AG09319 (cell line): ENCODE measurements around the gene ARNT2.

ENCODE experiments used
- DNase-seq: peaks from one replicate; pipeline ENCODE4 v3.0.0-alpha.2; 2010; ENCODE audit warnings: low read depth; ENCODE audit errors: extremely low read depth
- TF ChIP-seq, protein P1 (sequence below): IDR thresholded peaks from 2 replicates; pipeline ENCODE4 v1.5.1; 2011; ENCODE audit warnings: low read depth, mild to moderate bottlenecking, inconsistent platforms, low read length, moderate library complexity

ARNT2 gene

GRCh38 chr15:80396096-80396495 lies 8.1 kb upstream of the ARNT2 start:
- no peak for DNase-seq

GRCh38 chr15:80399508-80399907 lies 4.7 kb upstream of the ARNT2 start:
- no peak for DNase-seq
- TF ChIP-seq, protein P1, sequence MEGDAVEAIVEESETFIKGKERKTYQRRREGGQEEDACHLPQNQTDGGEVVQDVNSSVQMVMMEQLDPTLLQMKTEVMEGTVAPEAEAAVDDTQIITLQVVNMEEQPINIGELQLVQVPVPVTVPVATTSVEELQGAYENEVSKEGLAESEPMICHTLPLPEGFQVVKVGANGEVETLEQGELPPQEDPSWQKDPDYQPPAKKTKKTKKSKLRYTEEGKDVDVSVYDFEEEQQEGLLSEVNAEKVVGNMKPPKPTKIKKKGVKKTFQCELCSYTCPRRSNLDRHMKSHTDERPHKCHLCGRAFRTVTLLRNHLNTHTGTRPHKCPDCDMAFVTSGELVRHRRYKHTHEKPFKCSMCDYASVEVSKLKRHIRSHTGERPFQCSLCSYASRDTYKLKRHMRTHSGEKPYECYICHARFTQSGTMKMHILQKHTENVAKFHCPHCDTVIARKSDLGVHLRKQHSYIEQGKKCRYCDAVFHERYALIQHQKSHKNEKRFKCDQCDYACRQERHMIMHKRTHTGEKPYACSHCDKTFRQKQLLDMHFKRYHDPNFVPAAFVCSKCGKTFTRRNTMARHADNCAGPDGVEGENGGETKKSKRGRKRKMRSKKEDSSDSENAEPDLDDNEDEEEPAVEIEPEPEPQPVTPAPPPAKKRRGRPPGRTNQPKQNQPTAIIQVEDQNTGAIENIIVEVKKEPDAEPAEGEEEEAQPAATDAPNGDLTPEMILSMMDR = no peak

More at GRCh38 chr15:80396096-80396495, 8.1 kb upstream of the ARNT2 start:
- TF ChIP-seq, protein P1 = no peak

GRCh38 chr15:80401456-80401855 lies 2.7 kb upstream of the ARNT2 start:
- TF ChIP-seq, protein P1 = no peak
- DNase-seq = no peak

GRCh38 chr15:80402339-80402738 lies 1.8 kb upstream of the ARNT2 start:
- TF ChIP-seq, protein P1 = no peak
- no peak for DNase-seq

- TF ChIP-seq, protein P1 = no peak
- DNase-seq = no peak
Measured at GRCh38 chr15:80403712-80404056, 498 bp upstream of the ARNT2 start.

DNA sequence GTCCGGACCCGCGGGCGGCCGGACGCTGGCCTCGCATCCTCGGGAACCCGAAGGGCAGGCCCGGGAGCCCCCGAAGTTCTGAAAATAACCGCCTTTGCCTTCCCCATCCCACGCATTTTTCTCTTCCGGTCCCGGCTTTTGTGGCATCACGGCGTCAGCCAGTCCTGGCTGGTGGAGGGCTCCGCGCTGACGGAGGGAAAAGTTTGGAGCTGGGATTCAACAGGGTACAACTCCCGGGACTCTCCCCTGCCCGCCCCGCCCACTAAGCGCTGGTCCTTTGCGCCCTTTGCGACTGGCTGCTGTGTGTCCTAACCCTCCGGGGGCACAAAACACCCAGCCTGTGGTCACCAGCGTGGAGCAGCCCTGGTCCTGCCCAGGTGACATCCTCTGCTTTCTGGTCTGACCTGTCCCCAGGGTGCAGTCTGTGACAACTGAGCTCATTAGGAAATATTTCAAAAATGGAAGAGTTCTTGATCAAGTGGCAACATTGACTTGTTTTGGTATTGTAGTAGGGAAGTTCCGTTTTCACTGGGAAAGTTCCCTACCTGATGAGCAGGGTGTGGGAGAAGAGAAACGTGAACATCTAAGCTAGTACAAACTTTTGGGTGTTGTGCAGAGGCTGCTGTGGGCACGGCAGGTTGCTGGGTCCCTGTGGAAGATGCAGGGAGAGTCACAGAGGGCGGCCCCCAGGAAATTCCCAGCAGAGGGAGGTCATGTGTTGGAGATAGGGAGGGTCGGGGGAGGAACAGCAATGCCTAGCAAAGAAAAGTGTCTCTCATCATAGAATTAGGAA lies 775 bp downstream of the ARNT2 start:
- TF ChIP-seq, protein P1 = no peak
- no peak for DNase-seq

DNA sequence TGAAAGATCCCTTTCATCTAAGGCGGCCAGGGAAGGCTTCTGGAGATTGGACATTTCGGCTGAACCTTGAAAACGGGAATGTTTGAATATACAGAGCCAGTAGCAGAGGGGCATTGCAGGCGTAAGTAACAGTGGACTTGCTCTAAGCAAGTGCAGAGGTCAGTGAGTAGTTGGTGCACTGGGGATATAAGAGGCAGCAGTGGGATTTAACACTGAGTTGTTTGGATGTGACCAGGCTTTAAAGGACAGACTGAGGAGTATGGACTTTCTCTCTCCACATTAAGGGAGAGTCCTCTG lies 1.3 kb downstream of the ARNT2 start:
- TF ChIP-seq, protein P1 = no peak
- no peak for DNase-seq
